DOHH2 (cell line): ENCODE data around the gene SARS1.
"Not testable (repeated sequence)": the region's sequence is repeated elsewhere in the genome, so short reads cannot be mapped to it uniquely, and the experiment has no call there.

Experiments used
- H3F3A ChIP-seq: fragments of 200-600 bp; sonication (generic), shearing (Covaris generic); 2 replicates; pipeline ENCODE4 v1.6.0; 2016; ENCODE audit warnings: antibody characterized with exemption, mild to moderate bottlenecking; ENCODE audit not compliant: control insufficient read depth, insufficient read depth
- H3K27ac ChIP-seq: fragments of 200-600 bp; sonication (generic); 2 replicates; pipeline ENCODE4 v1.5.1; 2014; ENCODE audit warnings: low read depth, mild to moderate bottlenecking, low read length, moderate library complexity
- H3K27me3 ChIP-seq: fragments of 200-600 bp; sonication (generic); 2 replicates; pipeline ENCODE4 v1.6.1; 2014; ENCODE audit warnings: mild to moderate bottlenecking, low read length, mixed read lengths; ENCODE audit not compliant: control insufficient read depth
- H3K36me3 ChIP-seq: fragments of 200-600 bp; sonication (generic); 2 replicates; pipeline ENCODE4 v1.6.1; 2014; ENCODE audit warnings: mild to moderate bottlenecking, low read length, moderate library complexity, mixed read lengths; ENCODE audit not compliant: control insufficient read depth
- H3K4me1 ChIP-seq: fragments of 200-600 bp; sonication (generic); 2 replicates; pipeline ENCODE4 v1.6.1; 2014; ENCODE audit warnings: mild to moderate bottlenecking, low read length, mixed read lengths; ENCODE audit not compliant: control insufficient read depth
- H3K4me2 ChIP-seq: fragments of 200-600 bp; sonication (generic); 2 replicates; pipeline ENCODE4 v1.6.0; 2014; ENCODE audit warnings: mild to moderate bottlenecking, low read length, moderate library complexity
- H3K4me3 ChIP-seq: fragments of 200-600 bp; sonication (generic); 2 replicates; pipeline ENCODE4 v1.5.1; 2014; ENCODE audit warnings: mild to moderate bottlenecking, low read length, mixed read lengths
- H3K79me2 ChIP-seq: fragments of 200-600 bp; sonication (generic); 2 replicates; pipeline ENCODE4 v1.6.1; 2014; ENCODE audit warnings: mild to moderate bottlenecking, low read length, mixed read lengths; ENCODE audit not compliant: control insufficient read depth
- H3K9me2 ChIP-seq: fragments of 200-600 bp; sonication (generic); replicated peaks from 2 replicates; pipeline ENCODE4 v1.6.1; 2014; ENCODE audit warnings: mild to moderate bottlenecking, low read length, mixed read lengths; ENCODE audit not compliant: control insufficient read depth
- H3K9me3 ChIP-seq: fragments of 200-600 bp; sonication (generic); 2 replicates; pipeline ENCODE4 v1.6.1; 2014; ENCODE audit warnings: antibody characterized with exemption, low read length, mixed read lengths; ENCODE audit not compliant: control insufficient read depth, insufficient read depth
- H4K20me1 ChIP-seq: fragments of 200-600 bp; sonication (generic); 2 replicates; pipeline ENCODE4 v1.6.0; 2014; ENCODE audit warnings: low read depth, mild to moderate bottlenecking, antibody characterized with exemption, low read length, moderate library complexity; ENCODE audit not compliant: control insufficient read depth, insufficient read depth
- EZH2phosphoT487 ChIP-seq: fragments of 200-600 bp; sonication (generic); IDR thresholded peaks from 2 replicates; pipeline ENCODE4 v1.6.1; 2017; ENCODE audit warnings: borderline replicate concordance, mild to moderate bottlenecking, antibody characterized with exemption, low read length, moderate library complexity, mixed read lengths
- TF ChIP-seq, protein P1 (sequence below): fragments of 200-600 bp; sonication (generic); IDR thresholded peaks from one replicate; pipeline ENCODE4 v1.5.1; 2014; ENCODE audit warnings: antibody characterized with exemption, mild to moderate bottlenecking, low read depth, low read length; ENCODE audit not compliant: poor library complexity, severe bottlenecking

SARS1 gene

DNA sequence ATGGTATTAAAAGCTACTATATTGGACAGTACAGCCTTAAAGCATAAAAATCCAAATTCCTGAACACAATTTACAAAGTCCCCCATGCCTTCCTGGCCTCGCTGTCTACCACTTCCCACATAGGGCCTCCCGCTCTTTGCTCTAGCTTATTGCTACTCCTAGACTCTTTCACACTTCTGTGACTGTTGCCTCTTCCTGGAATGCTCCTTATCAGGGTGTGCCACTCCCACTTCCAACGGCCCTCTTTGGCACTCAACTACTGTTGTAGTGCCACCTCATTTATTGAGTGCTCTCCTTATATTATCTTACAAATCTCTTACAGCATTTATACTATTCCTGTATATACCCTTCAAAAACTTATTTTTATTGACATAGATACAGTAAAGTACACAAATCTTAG is 4.8 kb downstream of the SARS1 start:
- no peak for TF ChIP-seq EZH2phosphoT487
- TF ChIP-seq, protein P1, sequence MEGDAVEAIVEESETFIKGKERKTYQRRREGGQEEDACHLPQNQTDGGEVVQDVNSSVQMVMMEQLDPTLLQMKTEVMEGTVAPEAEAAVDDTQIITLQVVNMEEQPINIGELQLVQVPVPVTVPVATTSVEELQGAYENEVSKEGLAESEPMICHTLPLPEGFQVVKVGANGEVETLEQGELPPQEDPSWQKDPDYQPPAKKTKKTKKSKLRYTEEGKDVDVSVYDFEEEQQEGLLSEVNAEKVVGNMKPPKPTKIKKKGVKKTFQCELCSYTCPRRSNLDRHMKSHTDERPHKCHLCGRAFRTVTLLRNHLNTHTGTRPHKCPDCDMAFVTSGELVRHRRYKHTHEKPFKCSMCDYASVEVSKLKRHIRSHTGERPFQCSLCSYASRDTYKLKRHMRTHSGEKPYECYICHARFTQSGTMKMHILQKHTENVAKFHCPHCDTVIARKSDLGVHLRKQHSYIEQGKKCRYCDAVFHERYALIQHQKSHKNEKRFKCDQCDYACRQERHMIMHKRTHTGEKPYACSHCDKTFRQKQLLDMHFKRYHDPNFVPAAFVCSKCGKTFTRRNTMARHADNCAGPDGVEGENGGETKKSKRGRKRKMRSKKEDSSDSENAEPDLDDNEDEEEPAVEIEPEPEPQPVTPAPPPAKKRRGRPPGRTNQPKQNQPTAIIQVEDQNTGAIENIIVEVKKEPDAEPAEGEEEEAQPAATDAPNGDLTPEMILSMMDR, result no peak
- Histone ChIP-seq H3F3A (no peaks in the 10 kb centered on the region), H4K20me1 (peaks cover 10% of the 10 kb centered on the region; the same call in 1 of the 2 replicates), H3K79me2 (peaks cover 95% of the 10 kb centered on the region), H3K4me2 (no peak overlapping the region), H3K27ac (no peak overlapping the region), H3K4me3 (no peak overlapping the region), H3K9me3 (no peaks in the 10 kb centered on the region), H3K27me3 (no peaks in the 10 kb centered on the region), H3K36me3 (peaks cover 54% of the 10 kb centered on the region), H3K9me2 (no peaks in the 10 kb centered on the region), H3K4me1 (peaks cover 18% of the 10 kb centered on the region)

- H3K4me1 ChIP-seq, H3F3A ChIP-seq, H3K27me3 ChIP-seq, H3K4me2 ChIP-seq, H3K9me3 ChIP-seq, H4K20me1 ChIP-seq, H3K4me3 ChIP-seq, H3K9me2 ChIP-seq, H3K27ac ChIP-seq: not testable (repeated sequence)
- H3K79me2 ChIP-seq, result peaks cover 97% of the 10 kb centered on the region
- H3K36me3 ChIP-seq, result peaks cover 57% of the 10 kb centered on the region
Measured at GRCh38 chr1:109221201-109221600, 7.5 kb downstream of the SARS1 start.

- Histone ChIP-seq H3K36me3 (peaks cover 71% of the 10 kb centered on the region), H3K79me2 (peaks cover 61% of the 10 kb centered on the region), H4K20me1 (0 out of 2 replicates have a peak, but pooled peaks cover 4% of the 10 kb centered on the region), H3K4me2 (no peak overlapping the region), H3K4me1 (no peaks in the 10 kb centered on the region), H3K4me3 (no peak overlapping the region), H3K27me3 (no peaks in the 10 kb centered on the region), H3K9me2 (no peaks in the 10 kb centered on the region), H3K9me3 (no peaks in the 10 kb centered on the region), H3K27ac (no peak overlapping the region), H3F3A (no peaks in the 10 kb centered on the region)
- TF ChIP-seq EZH2phosphoT487, result no peak
Measured at GRCh38 chr1:109225308-109225707, 11.6 kb downstream of the SARS1 start.

GRCh38 chr1:109225711-109226445 is 12.2 kb downstream of the SARS1 start:
- Histone ChIP-seq H3K9me2 (no peaks in the 10 kb centered on the region), H3K27me3 (no peaks in the 10 kb centered on the region), H3F3A (no peaks in the 10 kb centered on the region), H4K20me1 (0 out of 2 replicates have a peak, but pooled peaks cover 4% of the 10 kb centered on the region), H3K27ac (no peak overlapping the region), H3K4me1 (no peaks in the 10 kb centered on the region), H3K4me2 (no peak overlapping the region), H3K9me3 (no peaks in the 10 kb centered on the region), H3K79me2 (peaks cover 56% of the 10 kb centered on the region), H3K36me3 (peaks cover 71% of the 10 kb centered on the region), H3K4me3 (no peak overlapping the region)
- TF ChIP-seq, protein P1, result no peak
- TF ChIP-seq EZH2phosphoT487, result no peak
